Measurements from ENCODE around the gene KCNAB1. TPM values are rescaled to one million over a fixed set of nuclear protein-coding genes. Genes with fewer than 3 reads are reported as not detected.
"Not testable (repeated sequence)": the region's sequence is repeated elsewhere in the genome, so short reads cannot be mapped to it uniquely, and the experiment has no call there.

The KCNAB1 gene
- 2.4 TPM for total RNA-seq
- long read RNA-seq, partial matches to known transcripts = 4 of 32 reads
- long read RNA-seq, other reads (novel, unspliced or antisense) = 28 of 32 reads

DNA sequence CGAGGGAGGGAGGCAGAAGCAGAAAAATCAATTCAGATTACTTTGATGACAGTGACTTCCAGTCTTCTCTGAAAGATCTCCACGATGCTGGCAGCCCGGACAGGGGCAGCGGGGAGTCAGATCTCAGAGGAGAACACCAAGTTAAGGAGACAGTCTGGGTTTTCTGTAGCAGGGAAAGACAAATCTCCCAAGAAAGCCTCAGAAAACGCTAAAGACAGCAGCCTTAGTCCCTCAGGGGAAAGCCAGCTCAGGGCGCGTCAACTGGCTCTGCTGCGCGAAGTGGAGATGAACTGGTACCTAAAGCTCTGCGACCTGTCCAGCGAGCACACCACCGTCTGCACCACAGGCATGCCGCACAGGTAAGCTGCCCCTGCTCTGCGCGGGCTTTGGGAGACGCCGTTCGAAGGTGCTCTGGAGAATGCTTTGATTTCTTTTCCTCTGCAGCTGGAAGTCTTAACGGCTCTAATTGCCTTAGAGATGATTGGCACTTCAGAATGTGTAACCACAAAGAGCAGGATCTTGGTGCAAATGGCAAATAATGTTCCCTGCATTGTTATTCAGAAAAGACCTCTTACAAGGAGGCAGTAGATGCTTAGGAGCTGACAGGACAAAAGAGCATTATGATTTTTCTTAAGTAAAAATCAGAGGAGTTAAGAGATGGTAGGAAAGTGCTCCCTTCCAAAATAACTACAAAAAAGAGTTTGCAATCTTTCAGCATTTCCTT, at the start of gene KCNAB1:
TSS of gene KCNAB1 (plus strand) at position 51 of the 724 bp plus-strand sequence.
- DNase-seq (no peak), ATAC-seq (no peak)
- intact Hi-C loops (cut with micrococcal nuclease) = no loop called here

- ATAC-seq (no peak), DNase-seq (no peak)
- intact Hi-C loops (cut with micrococcal nuclease) = no loop called here
Observed at GRCh38 chr3:156071031-156071430, 49.3 kb upstream of the KCNAB1 start.

GRCh38 chr3:156072950-156073657, 47.3 kb upstream of the KCNAB1 start:
- DNase-seq; ATAC-seq; intact Hi-C loops (cut with micrococcal nuclease): not testable (repeated sequence)

DNA sequence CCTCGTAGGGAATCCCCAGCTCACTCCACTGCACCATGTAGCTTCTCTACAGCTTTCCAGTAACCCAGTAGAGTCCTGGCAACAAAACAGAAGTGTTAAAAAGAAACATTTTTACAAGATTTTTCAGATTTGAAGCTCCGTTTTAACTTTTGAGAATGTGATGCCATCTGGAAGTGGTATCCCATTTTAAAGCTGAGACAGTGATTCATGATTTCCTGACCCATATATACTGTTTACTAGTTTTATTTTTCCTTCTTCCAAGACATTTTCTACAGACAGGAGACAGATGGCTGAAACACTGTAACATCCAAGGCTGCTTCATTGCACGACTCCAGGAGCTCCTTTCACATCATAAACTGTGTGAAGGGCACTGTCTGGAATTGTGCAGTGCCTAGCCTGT, 30.3 kb upstream of the KCNAB1 start:
- intact Hi-C loops (cut with micrococcal nuclease) = no loop called here
- no peak for ATAC-seq

GRCh38 chr3:156093964-156094363, 26.4 kb upstream of the KCNAB1 start:
- DNase-seq (no peak), ATAC-seq (no peak)
- intact Hi-C loops (cut with micrococcal nuclease) = no loop called here

More for the DNA sequence above, 30.3 kb upstream of the KCNAB1 start:
- DNase-seq = no peak

DNA sequence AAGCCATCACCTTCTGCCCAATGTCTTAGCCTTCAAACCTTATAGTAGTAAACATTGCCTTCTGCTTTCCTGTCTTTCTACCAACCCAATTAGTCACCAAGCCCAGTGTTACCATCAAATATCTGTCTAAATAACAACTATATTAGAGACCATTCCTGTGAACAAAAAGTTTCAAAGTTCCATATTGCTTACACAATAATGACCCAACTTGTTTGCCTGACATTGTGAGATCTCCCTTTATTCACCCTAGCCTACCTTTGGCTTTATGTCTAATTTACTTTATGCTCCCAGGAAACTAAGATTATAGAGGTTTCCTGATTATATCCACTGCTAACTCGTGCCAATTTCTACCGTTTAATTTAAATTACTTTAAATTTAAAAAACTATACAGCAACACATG, 26.0 kb upstream of the KCNAB1 start:
- no peak for ATAC-seq
- intact Hi-C loops (cut with micrococcal nuclease) = no loop called here
- no peak for DNase-seq

- ATAC-seq; DNase-seq; intact Hi-C loops (cut with micrococcal nuclease): not testable (repeated sequence)
Observed at GRCh38 chr3:156095652-156096051, 24.7 kb upstream of the KCNAB1 start.

GRCh38 chr3:156098437-156099035, 21.8 kb upstream of the KCNAB1 start:
- no peak for DNase-seq
- ATAC-seq = no peak
- intact Hi-C loops (cut with micrococcal nuclease) = no loop called here

DNA sequence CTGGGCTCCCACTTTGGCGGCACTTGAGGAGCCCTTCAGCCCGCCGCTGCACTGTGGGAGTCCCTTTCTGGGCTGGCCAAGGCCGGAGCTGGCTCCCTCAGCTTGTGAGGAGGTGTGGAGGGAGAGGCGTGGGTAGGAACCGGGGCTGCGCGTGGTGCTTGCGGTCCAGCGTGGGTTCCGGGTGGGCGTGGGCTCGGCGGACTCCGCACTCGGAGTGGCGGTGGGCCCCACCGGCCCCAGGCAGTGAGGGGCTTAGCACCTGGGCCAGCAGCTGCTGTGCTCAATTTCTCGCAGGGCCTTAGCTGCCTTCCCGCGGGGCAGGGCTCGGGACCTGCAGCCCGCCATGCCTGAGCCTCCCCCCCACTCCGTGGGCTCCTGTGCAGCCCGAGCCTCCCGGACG, 21.0 kb upstream of the KCNAB1 start:
- intact Hi-C loops (cut with micrococcal nuclease); DNase-seq; ATAC-seq: not testable (repeated sequence)

DNA sequence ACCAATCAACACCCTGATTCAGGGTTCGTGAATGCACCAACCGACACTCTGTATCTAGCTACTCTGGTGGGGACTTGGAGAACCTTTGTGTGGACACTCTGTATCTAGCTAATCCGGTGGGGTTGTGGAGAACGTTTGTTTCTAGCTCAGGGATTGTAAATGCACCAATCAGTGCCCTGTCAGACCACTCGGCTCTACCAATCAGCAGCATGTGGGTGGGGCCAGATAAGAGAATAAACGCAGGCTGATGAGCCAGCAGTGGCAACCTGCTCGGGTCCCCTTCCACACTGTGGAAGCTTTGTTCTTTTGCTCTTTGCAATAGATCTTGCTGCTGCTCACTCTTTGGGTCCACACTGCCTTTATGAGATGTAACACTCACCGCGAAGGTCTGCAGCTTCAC, 20.4 kb upstream of the KCNAB1 start:
- intact Hi-C loops (cut with micrococcal nuclease); ATAC-seq; DNase-seq: not testable (repeated sequence)

- no peak for ATAC-seq
- intact Hi-C loops (cut with micrococcal nuclease) = no loop called here
- DNase-seq = no peak
Observed at GRCh38 chr3:156102267-156102931, 18.0 kb upstream of the KCNAB1 start.

DNA sequence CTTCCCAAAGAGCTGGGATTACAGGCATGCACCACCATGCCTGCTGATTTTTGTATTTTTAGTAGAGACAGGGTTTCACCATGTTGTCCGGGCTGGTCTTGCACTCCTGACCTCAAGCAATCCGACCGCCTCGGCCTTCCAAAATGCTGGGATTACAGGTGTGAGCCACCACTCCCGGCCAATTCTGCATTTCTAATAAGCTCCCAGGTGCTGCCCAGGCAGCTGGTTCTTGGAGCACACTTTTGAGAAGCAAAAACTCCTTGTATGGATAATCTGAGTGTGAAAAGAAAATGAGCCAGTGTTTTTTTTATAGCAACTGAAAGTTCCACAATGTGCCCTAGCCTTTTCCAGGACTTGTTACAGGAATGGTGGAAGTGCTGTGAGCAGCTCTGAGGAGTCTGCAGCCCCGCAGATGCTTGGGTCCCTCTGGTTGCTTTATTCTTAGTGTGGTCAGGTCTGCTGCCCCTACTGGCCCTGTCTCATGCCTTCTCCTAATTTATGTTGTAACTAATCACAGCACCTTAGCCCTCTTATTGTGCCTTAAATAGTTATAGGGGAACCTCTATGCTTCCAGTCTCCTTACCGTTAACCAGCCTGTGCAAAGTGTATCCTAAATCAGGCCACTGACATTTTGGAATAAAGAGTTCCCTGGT, 13.5 kb upstream of the KCNAB1 start:
- DNase-seq (no peak), ATAC-seq (no peak)
- intact Hi-C loops (cut with micrococcal nuclease) = no loop called here

GRCh38 chr3:156107504-156107903, 12.9 kb upstream of the KCNAB1 start:
- intact Hi-C loops (cut with micrococcal nuclease) = no loop called here
- DNase-seq (no peak), ATAC-seq (no peak)

DNA sequence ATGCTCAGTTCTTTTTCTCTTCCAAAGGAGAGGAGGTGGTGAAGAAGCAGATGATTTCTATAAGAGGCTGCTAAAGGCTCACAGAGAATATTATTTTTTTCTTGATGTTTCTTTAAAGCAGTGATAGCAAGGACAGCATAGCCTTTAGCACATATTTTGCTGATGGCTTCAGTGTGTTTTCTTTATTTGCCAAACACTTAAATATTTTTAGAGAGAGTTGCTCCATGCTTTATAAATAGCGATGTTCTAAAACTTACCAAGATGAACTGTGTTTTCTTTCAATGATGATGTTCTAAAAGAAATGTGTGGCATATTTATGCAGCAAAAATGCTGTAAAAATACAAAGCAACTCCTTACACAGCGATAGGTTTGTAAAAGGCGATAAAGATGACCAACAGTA, 11.8 kb upstream of the KCNAB1 start:
- no peak for ATAC-seq
- intact Hi-C loops (cut with micrococcal nuclease) = no loop called here
- DNase-seq = no peak

DNA sequence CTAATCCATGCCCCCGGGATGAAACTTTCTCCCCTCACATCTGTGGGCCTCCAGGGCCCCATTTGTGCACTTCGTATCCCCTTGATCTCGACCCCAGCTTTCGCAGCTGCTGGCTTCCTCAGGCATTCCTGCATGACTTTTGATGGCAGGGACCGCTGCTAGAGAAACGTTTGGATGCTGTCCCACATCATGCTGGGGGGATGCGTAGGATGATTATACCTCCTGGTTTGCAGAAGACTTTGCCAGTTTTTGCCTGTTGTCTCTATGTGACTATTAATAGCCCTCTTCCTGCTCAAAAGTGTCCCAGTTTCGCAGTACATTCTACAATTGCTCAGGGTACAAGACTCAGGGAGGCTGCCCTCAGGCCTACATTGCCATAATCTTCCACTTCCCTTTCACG, 10.4 kb upstream of the KCNAB1 start:
- intact Hi-C loops (cut with micrococcal nuclease) = no loop called here

DNA sequence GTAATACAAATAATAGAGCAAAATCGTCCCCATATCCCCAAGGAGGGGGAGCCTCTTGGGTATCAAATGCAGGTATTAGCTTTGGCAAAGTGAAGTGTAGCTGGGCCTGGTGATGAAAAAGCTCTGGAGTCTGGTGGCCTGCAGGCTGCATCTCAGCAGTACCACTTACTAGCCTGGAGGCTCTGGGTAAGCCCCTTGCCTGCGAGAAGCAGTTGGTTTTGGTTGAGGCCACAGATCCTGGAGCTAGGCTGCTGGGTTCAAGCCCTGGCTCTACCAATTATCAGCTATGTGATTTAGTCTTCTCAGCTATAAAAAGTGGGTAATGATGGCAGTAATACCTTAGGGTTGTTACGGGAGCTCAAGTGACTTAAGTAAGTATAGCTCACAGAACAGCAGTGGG, 6.1 kb downstream of the KCNAB1 start:
- DNase-seq = no peak
- no peak for ATAC-seq
- intact Hi-C loops (cut with micrococcal nuclease) = no loop called here

More for the DNA sequence above, 10.4 kb upstream of the KCNAB1 start:
- DNase-seq (no peak), ATAC-seq (peak; percentile 41)

GRCh38 chr3:156131241-156131640, 10.9 kb downstream of the KCNAB1 start:
- DNase-seq (no peak), ATAC-seq (no peak)
- intact Hi-C loops (cut with micrococcal nuclease) = no loop called here

DNA sequence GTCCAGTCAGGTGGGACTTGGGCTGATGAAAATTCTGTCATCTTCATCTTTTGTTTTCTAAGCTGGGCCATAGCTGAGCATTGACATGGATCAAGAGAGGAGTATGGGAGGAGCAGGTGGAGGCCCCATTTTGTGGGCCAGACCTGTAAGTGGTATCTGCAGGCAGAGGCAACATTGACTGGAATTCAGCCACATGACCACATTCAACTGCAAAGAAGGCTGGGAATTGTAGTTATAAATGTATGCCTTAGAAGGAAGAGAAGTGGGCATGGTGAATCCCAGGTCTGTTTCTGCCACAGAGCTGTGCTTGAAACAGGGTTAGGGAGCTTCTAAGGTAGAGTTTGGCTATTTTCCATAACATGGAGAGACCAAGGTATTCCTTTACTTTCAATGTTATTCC, 11.4 kb downstream of the KCNAB1 start:
- no peak for ATAC-seq
- intact Hi-C loops (cut with micrococcal nuclease) = no loop called here
- DNase-seq = no peak

GRCh38 chr3:156132313-156132712, 11.9 kb downstream of the KCNAB1 start:
- ATAC-seq (no peak), DNase-seq (no peak)
- intact Hi-C loops (cut with micrococcal nuclease) = no loop called here

All from left ventricle myocardium superior (tissue), 1 donor.